Gastroesophageal sphincter (tissue), 3 donors: ENCODE measurements around the gene B4GALT5.

Source experiments
- CTCF ChIP-seq, 4 experiments: fragments of 200-600 bp in 2 of 4; fragments of 450-650 bp in 2 of 4; sonication (generic) in 1 of 4; IDR thresholded peaks; one replicate each; pipeline ENCODE4 v1.5.1; 2017 to 2019; ENCODE audit warnings: antibody characterized with exemption in 4 of 4, mild to moderate bottlenecking in 2 of 4, moderate library complexity in 2 of 4
- EP300 ChIP-seq: sonication (generic); formaldehyde crosslinking; IDR thresholded peaks from one replicate; pipeline ENCODE4 v1.6.1; 2017; ENCODE audit warnings: antibody characterized with exemption, mild to moderate bottlenecking
- POLR2A ChIP-seq, 2 donors: fragments of 450-650 bp; IDR thresholded peaks; one replicate each; pipeline ENCODE4 v1.6.1; 2017; ENCODE audit warnings: antibody characterized with exemption in 2 of 2, mild to moderate bottlenecking in 2 of 2, moderate library complexity in 1 of 2
- POLR2AphosphoS5 ChIP-seq: sonication (generic); formaldehyde crosslinking; IDR thresholded peaks from one replicate; pipeline ENCODE4 v1.6.1; 2017; ENCODE audit warnings: antibody characterized with exemption

- TF ChIP-seq POLR2AphosphoS5, result no peak
- no peak for TF ChIP-seq CTCF (IDR thresholded peaks at IDR 0.05)
- TF ChIP-seq POLR2A (IDR thresholded peaks at IDR 0.05), result no peak
- no peak for TF ChIP-seq EP300
These were observed 51.9 kb downstream of the B4GALT5 start for GRCh38 chr20:49661560-49662329.
